ENCODE results near the gene ECSIT.
"Not testable (repeated sequence)": the region's sequence is repeated elsewhere in the genome, so short reads cannot be mapped to it uniquely, and the experiment has no call there.

Gene ECSIT

GRCh38 chr19:11460207-11460606 is 68.7 kb downstream of the ECSIT start:
- TF ChIP-seq, protein P1, sequence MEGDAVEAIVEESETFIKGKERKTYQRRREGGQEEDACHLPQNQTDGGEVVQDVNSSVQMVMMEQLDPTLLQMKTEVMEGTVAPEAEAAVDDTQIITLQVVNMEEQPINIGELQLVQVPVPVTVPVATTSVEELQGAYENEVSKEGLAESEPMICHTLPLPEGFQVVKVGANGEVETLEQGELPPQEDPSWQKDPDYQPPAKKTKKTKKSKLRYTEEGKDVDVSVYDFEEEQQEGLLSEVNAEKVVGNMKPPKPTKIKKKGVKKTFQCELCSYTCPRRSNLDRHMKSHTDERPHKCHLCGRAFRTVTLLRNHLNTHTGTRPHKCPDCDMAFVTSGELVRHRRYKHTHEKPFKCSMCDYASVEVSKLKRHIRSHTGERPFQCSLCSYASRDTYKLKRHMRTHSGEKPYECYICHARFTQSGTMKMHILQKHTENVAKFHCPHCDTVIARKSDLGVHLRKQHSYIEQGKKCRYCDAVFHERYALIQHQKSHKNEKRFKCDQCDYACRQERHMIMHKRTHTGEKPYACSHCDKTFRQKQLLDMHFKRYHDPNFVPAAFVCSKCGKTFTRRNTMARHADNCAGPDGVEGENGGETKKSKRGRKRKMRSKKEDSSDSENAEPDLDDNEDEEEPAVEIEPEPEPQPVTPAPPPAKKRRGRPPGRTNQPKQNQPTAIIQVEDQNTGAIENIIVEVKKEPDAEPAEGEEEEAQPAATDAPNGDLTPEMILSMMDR (IDR thresholded peaks at IDR 0.05): no peak
- H3K4me3 ChIP-seq: no peak overlapping the region
- H3K4me1 ChIP-seq: peaks cover 0 to 7% (median 0%) of the 10 kb centered on the region in 4 donors
- H3K36me3 ChIP-seq: no peaks in the 10 kb centered on the region
- peaks cover 0 to 32% of the 10 kb centered on the region in 2 donors for H3K27me3 ChIP-seq
- intact Hi-C loops (cut with DNase I; ENCODE audit: low total_unique reads): no loop called here
- DNase-seq: no peak
- no peaks in the 10 kb centered on the region for H3K9me3 ChIP-seq
- H3K27ac ChIP-seq: no peak overlapping the region

- DNase-seq; H3K4me3 ChIP-seq; H3K9me3 ChIP-seq; intact Hi-C loops (cut with DNase I; ENCODE audit: low total_unique reads); H3K4me1 ChIP-seq; H3K36me3 ChIP-seq; H3K27ac ChIP-seq: not testable (repeated sequence)
- H3K27me3 ChIP-seq: peaks cover 0 to 30% of the 10 kb centered on the region in 2 donors
These were observed 70.0 kb downstream of the ECSIT start for GRCh38 chr19:11458912-11459311.

GRCh38 chr19:11458236-11458900 is 70.6 kb downstream of the ECSIT start:
- H3K4me1 ChIP-seq: peaks cover 0 to 7% (median 0%) of the 10 kb centered on the region in 4 donors
- no peaks in the 10 kb centered on the region for H3K36me3 ChIP-seq
- peaks cover 0 to 34% of the 10 kb centered on the region in 2 donors for H3K27me3 ChIP-seq
- intact Hi-C loops (cut with DNase I; ENCODE audit: low total_unique reads): no loop called here
- H3K27ac ChIP-seq: no peak overlapping the region
- TF ChIP-seq, protein P1 (IDR thresholded peaks at IDR 0.05): no peak
- DNase-seq: no peak
- H3K9me3 ChIP-seq: no peaks in the 10 kb centered on the region
- H3K4me3 ChIP-seq: no peak overlapping the region

DNA sequence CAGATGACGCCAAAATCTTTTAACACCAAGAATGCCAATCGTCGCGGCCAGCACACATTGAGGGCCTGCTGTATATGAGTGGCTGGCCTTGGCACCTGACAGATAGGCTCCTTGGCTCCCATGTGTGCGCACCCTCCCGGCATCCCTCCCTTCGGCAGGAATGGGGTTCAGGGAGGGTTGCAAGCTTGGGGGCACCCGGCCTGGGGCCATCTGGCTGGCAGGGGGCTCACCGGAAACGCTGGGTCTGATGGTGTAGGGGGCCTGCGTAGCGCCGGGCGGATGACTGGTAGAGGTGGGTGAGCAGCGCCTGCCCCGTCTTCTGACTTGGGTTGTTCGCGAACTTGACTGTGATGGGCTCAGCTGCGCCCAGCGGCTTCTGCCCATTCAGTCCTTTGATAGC is 71.1 kb downstream of the ECSIT start:
- Histone ChIP-seq H3K9me3 (no peaks in the 10 kb centered on the region), H3K4me3 (no peak overlapping the region), H3K27me3 (peaks cover 0 to 39% of the 10 kb centered on the region in 2 donors), H3K27ac (no peak overlapping the region), H3K4me1 (peaks cover 0 to 7% (median 0%) of the 10 kb centered on the region in 4 donors), H3K36me3 (no peaks in the 10 kb centered on the region)
- intact Hi-C loops (cut with DNase I; ENCODE audit: low total_unique reads): no loop called here
- no peak for DNase-seq
- TF ChIP-seq, protein P1 (IDR thresholded peaks at IDR 0.05): no peak

- intact Hi-C loops (cut with DNase I; ENCODE audit: low total_unique reads): no loop called here
- Histone ChIP-seq H3K9me3 (no peaks in the 10 kb centered on the region), H3K27ac (no peak overlapping the region), H3K27me3 (peaks cover 0 to 44% of the 10 kb centered on the region in 2 donors), H3K4me1 (peaks cover 0 to 8% (median under 1%) of the 10 kb centered on the region in 4 donors), H3K36me3 (no peaks in the 10 kb centered on the region), H3K4me3 (no peak overlapping the region)
- TF ChIP-seq, protein P1 (IDR thresholded peaks at IDR 0.05): no peak
- DNase-seq: no peak
These were observed 71.8 kb downstream of the ECSIT start for GRCh38 chr19:11457115-11457514.

DNA sequence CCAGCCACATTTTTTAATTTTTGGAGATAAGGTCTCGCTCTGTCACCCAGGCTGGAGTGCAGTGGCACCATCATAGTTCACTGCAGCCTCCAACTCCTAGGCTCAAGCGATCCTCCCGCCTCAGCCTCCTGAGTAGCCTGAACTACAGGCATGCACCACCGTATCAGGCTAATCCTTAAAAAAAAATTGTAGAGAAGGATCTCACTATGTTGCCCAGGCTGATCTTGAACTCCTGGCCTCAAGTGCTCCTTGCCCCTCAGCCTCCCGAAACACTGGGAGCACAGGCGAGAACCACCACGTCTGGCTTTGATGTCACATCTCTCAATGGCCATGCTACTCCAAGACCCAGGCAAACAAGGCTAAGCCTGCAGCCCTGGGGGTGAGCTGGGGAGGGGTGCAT is 72.3 kb downstream of the ECSIT start:
- intact Hi-C loops (cut with DNase I; ENCODE audit: low total_unique reads): no loop called here
- Histone ChIP-seq H3K9me3 (no peaks in the 10 kb centered on the region), H3K4me3 (no peak overlapping the region), H3K27me3 (peaks cover 0 to 46% of the 10 kb centered on the region in 2 donors), H3K4me1 (peaks cover 0 to 13% (median 3%) of the 10 kb centered on the region in 4 donors), H3K27ac (no peak overlapping the region), H3K36me3 (no peaks in the 10 kb centered on the region)
- TF ChIP-seq, protein P1 (IDR thresholded peaks at IDR 0.05): no peak
- DNase-seq: no peak

Measured in tibial artery (tissue), 4 donors.